GM15510 (cell line): ENCODE measurements around the gene DHCR24.

Source experiments
- POLR2A ChIP-seq: IDR thresholded peaks from 3 replicates; pipeline ENCODE4 v1.6.1; 2011; ENCODE audit warnings: borderline replicate concordance; ENCODE audit not compliant: insufficient read length; ENCODE audit errors: extremely low read depth

DHCR24 gene

DNA sequence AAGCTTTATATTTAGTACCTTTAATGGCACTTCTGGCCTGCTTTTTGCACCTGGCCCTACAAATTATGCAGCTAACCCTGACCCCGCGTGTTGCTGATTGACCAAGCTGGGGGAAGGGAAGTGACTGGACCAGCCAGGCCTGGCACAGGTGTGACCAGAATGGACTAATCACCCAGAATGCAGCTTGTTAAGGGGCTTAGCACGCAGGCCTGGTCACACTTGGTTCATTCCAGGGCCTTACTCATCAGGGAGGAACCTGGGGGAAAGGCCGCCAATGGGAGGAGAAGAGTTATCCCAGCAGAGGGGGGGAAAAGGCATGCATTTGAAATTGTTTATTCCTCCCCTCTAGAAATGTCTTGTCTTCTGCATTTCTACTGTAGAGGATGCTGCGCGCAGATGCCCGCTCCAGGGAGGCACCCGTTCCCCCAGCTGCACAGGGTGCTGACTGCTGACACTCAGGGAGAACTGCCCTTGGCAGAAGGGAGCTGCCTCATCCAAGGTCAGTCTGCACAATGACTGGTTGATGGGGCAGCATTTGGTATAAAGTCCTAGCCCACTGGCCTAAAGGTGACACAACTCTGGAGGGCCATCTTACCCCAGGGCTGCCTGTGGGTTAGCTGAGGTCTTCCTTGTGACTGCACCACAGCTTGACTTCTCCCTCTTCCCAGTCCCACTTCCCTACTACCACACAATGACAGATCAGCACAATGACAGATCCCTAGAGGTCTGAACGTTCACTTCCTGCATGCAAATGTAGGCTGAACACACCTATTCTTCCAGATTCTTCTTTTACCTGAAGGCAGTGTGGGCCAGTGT is 29.0 kb downstream of the DHCR24 start:
- no peak for TF ChIP-seq POLR2A

- TF ChIP-seq POLR2A: no peak
These were observed 29.9 kb downstream of the DHCR24 start for GRCh38 chr1:54857141-54857540.

- TF ChIP-seq POLR2A: no peak
These were observed 32.5 kb downstream of the DHCR24 start for GRCh38 chr1:54854381-54855020.

DNA sequence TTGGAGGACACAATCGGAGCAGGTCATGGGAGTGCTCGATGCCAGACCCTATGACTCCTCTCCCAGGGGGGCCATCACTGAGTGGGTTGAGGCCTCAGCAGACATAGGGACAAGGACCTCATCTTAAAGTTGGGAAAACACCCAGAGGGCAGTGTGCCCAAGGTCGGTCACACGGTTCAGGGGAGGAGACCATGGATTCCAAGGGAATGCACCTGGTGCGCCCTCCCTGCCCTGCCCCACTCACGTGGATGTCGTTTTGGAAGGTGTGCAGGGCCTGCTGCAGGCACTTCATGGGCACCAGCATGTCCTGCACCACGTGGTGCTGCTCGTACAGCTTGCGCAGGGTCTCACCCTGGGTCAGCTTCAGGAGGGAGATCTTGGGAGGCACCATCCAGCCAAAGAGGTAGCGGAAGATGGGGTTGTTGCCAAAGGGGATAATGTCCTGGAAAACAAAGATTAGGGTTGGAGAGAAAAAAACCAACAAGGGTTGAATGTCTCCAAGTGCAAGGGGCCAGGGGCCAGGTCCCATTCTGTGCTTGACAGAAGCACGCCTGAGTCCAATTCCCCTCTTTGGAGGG is 33.1 kb downstream of the DHCR24 start:
- no peak for TF ChIP-seq POLR2A

- no peak for TF ChIP-seq POLR2A
These were observed 33.8 kb downstream of the DHCR24 start for GRCh38 chr1:54853096-54853792.

DNA sequence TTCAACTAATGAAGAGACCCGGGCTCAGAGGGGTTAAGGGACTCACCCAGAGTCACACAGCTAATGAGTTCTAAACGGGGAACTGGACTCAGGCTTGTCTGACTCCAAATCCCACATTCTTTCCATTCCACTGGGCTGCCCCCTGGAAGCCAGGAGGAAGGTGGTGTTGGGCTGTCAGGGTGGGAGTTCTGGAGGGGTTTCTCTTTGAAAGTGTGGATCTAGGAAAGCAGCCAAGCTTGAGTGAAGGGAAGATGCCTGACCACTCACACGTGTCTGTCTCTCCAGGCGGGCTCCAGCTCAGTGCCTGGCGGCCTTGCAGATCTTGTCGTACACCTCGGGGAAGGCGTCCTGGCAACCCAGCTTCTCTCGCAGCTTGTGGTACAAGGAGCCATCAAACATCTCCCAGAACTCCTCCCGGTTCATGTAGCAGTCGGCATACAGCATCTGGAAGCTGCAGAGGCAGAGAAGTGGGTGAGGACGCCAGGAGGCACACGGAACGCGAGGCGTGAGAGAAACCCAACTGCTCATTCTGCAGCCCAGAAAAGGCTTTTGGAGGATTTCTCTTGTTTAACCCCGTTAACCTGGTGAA is 35.0 kb downstream of the DHCR24 start:
- TF ChIP-seq POLR2A: no peak

- TF ChIP-seq POLR2A: no peak
These were observed 35.6 kb downstream of the DHCR24 start for GRCh38 chr1:54851406-54851805.

- no peak for TF ChIP-seq POLR2A
These were observed 36.3 kb downstream of the DHCR24 start for GRCh38 chr1:54850737-54851136.

GRCh38 chr1:54850069-54850730 is 36.8 kb downstream of the DHCR24 start:
- TF ChIP-seq POLR2A: no peak

DNA sequence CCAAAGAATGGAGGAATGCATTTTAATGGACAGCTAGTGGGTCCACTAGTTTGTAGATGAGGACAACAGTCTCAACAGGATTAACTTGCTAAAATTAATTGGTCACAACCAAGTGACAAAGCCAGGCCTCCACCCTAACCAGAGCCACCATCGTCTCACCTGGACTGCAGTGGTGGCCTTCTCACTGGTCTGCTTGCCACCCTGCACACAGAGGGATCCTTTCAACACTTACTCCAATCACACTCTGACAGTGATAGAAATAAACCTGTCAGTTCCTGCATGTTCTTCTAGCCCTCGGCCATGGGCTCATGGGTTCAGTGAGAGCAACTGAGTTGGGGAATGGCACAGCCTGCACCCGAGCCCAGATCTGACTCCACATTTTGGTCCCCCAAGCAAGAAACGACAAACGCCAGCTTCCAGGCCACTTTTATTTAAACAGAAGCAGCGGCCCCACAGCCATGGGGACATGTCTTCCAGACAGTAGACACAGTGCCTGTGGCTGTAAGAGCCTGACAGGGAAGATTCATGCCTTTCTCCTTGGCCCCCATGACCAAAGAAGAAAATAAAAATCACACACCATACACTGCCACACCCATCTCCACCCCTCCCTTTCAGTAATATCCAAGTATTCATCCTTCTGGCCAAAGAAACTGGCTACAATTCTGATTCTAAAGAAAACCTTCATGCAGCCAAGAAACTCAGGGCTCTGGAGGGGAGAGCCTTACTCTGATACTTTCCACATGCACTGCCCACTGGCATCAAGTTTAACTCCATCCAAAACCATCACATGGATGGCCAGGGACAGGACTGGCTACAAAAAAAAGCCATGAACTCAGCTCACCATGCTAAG is 37.6 kb downstream of the DHCR24 start:
- TF ChIP-seq POLR2A: no peak

- no peak for TF ChIP-seq POLR2A
These were observed 38.7 kb downstream of the DHCR24 start for GRCh38 chr1:54848134-54848948.

GRCh38 chr1:54846716-54847284 is 40.2 kb downstream of the DHCR24 start:
- TF ChIP-seq POLR2A: no peak
